HG03558 (cell line): ENCODE measurements around the gene SEMA5A.

Source experiments
- ATAC-seq: cut with Tn5 transposase; IDR thresholded peaks from one replicate; pipeline ENCODE4 v1.9.1; 2021; ENCODE audit warnings: moderate number of reproducible peaks; ENCODE audit not compliant: unreplicated experiment; ENCODE audit errors: extremely low read depth

SEMA5A gene

DNA sequence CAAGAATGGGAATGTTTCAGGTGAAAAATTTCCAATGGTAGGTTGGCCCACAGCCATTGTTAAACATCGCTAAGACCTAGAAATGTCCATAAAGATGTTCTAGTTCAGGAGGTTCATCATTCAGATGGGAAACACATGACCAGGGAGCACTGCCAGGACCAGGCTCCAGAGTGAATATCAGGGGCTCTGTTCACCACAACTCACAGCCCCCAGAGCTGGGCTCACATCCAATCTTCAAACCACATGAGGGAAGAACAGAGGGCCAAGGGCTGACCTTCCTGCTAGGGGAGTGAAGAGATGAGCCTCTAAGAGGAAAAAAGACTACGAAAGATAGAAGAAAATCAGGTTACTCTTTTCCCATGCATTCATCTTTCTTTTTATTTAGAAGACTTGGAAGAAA lies 205.8 kb downstream of the SEMA5A start:
- no peak for ATAC-seq

DNA sequence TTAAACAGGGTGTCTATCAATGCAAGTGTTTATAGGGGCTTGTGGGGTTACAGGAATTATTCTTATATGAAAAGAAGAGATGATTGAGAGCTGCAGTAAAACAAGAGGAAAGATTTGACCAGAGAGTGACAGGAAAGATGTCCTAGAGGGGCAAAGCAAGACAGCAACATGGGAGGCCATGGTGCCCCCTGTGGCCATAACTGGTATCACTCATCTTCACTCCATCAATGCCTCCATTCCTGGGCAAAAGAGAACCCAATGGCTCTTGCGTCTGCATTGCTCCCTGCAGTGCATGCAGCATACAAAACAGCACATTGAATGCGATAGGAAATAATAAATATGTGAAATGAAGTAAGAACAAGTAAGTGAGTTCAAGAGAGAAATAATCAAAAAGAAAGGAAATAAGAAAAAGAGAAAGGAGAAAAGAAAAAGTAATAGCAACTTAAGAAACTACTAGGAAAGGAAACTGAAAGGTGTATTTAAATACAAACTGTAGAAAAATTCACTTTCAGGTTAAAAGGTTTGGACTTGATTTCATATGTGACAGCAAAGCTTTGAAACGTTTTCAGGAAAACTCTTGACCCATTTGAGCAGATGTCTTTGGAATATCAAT lies 206.6 kb downstream of the SEMA5A start:
- no peak for ATAC-seq

DNA sequence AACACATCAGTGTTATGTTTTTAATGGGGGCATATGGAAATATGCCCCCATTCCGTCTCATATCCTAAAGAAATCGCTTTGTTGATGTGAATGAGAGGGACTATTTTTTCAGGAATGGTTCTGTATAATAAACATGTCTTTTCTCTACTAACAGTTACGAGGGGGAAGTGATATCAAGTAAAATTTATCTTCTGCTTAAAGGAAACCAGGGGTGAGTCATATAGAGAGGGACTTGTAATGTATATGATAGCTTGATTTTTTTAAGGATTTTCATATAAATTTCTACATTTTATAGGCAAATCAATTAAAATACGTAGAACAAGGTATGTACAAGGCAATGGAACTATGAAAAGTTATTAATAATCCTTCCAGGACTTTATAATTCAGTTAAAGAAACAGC lies 207.1 kb downstream of the SEMA5A start:
- ATAC-seq: no peak

DNA sequence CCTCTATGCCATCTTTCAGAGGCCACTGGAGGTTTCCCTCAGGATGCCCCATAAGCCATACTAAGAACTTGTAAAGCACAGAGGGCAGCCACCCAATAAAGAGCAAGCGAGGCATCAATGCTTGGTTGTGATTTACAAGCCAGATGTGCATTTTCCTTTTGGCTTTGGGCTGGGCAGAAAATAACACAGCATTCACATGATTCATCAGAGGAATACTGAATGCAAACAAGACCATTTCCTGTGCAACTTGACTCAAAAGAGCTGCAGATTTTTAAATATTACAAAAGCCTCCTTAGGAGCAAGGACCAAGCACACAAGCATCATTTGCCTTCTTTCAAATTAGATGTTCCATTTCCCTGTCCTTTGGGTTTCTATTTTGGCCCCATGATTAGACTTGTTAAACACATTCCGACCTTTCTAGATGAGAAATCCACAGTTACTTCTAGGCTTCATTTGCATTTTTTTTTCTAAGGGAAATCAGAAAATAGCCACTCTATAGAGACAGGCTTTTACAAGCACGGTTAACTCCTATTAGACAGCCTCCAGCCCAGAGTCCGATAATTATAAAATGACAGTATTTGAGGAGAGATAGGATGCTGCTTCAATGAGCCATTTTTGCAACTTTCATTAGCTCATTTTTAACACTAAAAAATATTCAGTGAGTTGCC lies 207.8 kb downstream of the SEMA5A start:
- no peak for ATAC-seq

DNA sequence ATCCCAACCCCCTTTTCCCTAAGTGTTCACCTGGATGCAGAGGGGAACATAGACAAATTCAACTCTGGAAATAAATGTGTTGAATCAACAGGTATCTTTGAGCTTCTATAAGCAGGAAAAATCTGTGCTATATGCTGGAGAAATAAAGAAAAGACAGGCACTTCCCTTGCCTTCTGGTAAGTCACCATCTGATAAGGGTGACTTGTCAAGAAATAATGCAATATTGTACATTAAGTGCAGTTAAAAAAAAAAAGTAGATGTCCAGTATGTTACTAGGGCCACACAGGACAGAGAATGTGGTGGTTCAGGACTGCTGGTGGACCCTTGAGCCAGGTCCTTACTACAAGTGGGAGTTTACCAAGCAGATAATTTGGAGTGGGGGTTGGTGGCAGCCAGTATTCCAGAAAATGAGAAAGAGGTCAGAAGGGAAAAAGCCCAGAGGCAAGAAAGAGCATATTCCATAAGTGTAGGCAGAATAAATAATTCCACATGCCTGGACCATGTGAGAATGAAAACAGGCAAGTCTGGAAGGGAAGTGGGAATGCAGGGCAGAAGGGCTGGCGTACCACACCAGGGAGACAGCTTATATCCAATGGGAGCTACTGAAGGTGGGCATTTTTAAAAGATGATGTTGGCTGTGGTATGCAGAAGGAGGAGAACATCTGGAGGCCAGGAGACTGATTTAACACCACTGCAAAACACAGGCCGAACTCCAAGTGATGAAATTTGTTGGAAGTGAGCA lies 209.9 kb downstream of the SEMA5A start:
- ATAC-seq: no peak

DNA sequence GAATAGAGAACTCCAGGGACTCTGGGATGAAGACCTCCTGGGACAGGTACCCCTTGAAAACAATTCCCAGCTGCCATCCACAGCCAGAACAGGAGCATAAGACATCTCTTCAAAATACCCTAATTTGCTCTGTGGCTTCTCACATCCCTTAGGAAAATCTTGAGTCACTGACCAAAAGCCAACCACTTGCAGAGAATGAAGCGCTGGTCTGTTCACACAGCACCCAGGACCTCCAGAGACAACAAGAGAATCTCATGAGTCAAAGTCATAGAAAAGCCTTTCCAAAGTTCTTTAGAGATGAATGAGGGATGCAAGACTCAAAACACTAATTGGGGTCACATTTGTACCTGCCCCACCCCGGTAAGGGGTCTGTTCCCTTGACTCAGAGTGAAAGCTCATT lies 210.6 kb downstream of the SEMA5A start:
- ATAC-seq: no peak

DNA sequence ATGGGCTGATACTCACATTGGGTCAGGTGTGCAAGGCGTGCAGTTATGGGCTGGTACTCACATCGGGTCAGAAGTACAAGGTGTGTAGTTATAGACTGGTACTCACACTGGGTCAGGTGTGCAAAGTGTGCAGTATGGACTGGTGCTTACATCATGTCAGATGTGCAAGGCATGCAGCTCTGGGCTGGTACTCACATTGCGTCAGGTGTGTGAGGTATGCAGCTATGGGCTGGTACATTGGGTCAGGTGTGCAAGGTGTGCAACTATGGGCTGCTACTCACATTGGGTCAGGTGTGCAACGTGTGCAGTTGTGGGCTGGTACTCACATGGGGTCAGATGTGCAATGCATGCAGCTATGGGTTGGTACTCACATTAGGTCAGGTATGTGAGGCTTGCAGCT lies 213.8 kb downstream of the SEMA5A start:
- ATAC-seq: no peak

DNA sequence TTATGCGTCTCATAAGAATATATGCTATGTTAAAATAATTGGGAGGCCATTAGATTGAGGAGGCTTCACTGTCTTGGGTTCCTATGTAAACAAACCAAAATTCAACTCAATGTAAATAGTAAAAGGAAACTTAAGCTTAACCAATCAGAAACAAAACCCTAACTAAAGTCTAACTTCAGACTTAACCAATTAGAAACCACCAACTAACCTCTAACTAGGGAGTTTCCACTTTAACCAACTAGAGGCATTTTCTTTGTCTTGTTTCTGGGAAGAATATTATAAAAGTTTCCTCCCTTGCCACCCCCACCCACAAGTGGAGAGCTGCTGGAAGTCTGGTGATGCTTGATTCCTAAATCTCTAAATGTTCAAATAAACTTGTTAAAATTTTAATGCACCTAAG lies 214.5 kb downstream of the SEMA5A start:
- no peak for ATAC-seq

DNA sequence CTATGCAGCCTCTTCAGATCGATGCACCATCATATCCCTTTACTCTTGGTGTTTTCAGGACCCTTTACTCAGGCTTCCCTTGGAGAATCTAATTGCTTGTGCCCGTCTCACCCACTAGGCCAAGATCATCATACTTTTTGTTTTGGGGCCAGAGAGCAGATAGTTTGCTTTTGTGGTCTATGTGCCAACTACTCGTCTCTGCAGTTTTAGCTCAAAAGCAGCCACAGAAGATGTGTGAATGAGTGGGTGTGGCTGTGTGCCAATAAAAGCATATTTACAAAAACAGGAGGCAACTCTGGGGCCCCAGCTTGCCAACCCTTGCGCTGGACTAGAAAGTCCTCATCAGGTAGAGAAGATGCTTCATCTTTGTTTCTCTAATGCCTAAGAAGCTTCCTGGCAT lies 216.8 kb downstream of the SEMA5A start:
- no peak for ATAC-seq

DNA sequence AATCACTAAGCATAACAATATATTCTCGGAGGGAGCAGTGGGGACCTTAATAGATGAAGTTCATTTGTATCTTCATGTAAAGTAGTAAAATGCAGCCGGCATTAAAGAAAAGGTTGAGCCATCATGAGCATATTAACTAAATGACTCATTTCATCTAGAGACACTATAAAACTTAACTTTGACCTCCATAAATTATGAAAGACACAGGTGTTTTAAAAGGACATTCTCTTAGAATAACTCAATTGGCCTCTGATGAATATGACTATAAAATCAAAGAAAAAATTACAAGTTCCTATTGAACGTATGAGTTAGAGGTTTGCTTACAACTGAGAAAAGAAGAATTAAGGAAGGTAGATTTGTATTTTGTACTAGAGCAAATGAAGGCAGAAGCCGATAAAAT lies 220.3 kb downstream of the SEMA5A start:
- ATAC-seq: no peak

DNA sequence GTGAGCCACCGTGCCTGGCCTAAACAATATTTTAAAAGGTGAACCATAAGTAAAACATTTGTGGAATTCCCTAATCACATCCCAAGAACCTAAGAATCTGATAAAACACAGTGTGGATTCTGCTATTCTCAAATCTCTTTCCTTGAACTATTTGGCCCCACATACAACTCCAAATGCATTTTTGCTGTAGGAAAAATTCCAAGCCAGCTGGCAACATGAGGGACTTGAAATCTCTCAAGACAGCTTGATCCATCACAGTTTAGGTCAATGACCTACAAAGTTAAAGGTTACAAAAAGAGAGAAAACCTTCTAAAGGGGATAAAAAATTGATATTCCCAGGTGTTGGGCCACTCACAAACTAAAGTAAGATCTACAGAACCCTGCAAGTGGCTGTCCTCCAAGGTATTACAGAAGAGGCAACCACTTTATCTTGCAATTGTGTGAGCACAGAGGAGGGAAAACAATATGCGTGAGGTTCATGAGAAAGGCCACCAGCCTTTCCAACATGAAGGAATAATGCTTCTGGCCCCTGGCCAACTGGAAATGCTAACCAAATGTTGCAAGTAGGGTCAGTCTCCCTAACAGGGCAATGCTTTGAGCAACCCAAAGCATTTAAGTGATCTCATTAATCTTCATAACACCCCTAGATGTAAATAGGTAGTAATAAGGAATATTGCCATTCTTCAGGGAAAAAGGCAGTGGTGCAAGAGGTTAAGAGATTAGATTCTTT lies 221.4 kb downstream of the SEMA5A start:
- ATAC-seq: no peak

DNA sequence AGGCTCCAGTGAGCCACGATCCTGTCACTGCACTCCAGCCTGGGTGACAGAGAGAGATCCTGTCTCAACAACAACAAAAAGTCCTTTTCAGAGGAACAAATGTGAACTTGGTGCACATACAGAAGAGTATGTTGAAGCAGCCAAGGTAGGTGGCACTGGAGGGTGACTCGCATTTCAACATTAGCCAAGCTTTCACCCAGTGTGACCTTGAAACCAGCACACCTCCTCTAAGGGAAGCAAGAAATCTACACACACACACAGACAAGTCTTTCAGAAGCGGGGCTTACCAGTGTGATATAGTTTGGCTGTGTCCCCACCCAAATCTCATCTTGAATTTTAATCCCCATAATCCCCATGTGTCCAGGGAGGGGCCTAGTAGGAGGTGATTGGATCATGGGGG lies 225.2 kb downstream of the SEMA5A start:
- no peak for ATAC-seq

DNA sequence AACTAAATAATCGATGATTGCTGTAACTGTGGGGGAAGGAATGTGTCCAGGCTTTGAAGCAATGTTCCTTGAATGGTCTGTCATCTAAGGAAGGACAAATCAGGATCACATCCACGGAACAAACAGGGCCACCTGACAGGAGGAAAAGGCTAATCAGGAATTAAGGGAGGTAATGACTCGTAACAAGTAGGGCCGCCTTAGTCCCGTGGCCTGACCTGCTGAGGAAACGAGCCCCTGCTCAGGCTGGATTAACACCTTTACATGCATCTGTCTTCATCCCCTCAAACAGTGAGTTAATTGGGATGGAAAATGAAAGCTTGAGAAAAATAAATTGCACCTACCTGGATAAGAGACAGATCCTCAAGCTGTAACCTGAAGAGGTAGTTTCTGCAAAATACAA lies 227.8 kb downstream of the SEMA5A start:
- ATAC-seq: no peak

DNA sequence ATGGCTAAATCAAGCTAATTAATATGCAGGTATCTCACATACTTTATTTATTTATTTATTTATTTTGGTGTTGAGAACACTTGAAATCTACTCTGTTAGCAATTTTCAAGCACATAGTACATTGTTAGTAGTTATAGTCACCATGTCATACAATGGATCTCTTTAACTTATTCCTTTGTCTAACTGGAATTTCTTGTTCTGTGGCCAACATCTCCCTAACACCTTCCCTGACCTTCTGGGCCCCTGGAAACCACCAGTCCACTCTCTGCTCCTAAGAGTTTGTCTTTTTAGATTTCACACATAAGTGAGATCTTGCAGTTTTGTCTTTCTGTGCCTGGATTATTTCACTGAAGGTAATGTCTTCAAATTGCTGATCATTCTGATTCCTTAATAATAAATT lies 229.1 kb downstream of the SEMA5A start:
- no peak for ATAC-seq

DNA sequence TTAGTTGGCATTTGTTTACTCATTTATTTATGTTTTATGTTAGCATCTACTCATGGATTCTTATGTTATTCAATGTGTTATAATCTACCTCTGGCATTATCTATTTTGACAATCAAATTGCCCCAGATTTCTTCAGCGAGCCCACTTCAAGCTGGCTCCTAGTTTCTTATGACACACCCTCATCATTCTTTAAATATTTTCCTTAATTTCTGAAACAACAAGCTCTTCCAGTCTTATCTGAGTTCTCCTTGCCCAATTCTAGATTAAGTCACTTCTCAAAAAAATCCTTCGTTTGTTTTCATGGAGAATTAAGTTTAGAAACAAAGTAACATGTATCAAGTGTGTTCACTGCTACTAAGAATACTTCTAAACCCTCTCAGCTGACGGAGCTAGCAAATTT lies 229.8 kb downstream of the SEMA5A start:
- no peak for ATAC-seq

DNA sequence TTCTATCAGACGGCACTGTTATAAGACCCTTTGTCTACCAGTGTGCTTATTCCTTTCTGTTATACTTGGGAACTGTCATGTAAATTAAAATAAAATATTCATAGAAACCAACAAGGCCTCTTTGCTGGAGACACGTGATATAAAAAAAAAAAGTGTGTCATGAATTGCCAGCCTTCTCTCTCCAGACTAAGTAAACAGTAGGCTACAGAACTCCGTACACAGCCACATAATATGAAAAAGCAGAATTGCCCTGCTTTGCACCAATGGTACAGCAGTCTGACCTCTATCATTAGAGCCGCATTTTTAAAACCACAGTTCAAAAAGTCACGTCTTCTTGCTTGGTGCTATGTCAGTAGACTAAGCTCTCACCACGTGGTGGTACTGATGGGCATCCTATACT lies 231.3 kb downstream of the SEMA5A start:
- ATAC-seq: no peak

DNA sequence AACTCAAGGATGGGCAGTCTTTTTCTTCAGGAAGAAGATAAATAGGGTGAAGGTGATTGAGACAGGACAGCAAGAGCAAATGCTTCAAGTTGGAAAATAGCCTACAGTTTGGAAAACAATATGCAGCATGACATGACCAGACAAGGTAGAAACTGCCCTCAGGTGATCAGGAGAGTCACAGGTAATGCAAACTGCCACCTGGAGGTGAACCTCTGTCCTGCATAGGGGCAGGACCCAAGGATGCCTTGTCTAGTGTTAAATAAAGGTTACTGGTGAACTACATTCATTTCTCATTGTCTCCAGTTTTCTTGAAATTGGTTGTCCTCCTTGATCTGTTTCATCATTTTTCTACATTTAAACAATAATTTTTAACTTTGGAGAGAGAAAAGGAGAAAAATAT lies 232.1 kb downstream of the SEMA5A start:
- ATAC-seq: no peak

DNA sequence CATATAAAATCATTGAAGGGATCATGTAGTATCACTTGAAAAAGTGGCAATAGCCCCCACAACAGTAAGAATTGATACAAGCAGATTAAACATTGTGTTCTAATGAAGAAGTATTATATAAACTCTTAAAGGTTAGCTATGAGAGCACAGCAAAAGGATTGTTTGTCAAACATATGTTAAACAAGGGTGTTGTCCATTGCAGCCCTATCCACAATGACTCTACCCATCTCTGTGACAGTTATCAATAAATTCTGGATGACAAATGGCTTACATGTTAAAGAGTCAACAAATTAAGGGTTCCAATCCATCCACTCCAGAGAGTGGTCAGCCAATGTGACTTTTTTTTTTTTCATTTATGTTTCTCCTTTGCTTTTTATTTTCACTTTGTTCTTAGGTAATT lies 238.7 kb downstream of the SEMA5A start:
- no peak for ATAC-seq

DNA sequence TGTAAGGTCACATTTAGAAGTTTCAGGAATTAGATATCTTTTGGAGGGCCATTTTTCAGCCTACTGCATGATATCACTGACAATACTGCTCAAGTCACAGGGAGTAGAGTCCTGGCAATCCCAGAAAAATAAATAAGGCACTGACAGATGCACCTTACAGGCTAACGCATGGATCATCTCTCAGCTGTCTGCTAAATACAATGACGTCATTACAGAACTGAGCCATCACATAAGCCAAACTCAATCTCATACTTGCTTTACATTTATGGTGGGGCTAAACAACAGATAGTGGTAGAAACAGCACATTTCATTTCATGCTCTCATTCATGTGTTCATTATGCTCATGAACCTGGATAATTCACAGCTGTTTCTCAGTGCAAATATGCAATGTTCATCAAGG lies 243.7 kb downstream of the SEMA5A start:
- ATAC-seq: no peak

DNA sequence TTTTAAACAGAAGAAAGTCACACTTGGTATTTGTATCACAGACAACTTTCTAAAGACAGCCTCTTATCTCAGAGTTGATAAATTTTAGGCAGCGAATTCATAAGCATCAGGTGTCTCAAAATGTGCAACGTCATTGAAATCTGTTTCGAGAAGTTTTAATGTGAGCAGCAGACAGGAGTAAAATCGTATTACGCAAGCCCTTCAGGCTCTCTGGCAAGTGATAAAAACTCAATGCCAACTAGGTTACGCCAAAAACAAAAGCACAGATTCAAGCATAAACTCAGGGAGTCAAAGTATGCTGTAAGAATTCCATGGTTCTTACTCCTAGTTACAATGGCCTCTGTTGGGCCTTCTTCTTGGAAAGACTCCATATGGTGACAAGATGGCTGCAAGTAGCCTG lies 244.7 kb downstream of the SEMA5A start:
- no peak for ATAC-seq

DNA sequence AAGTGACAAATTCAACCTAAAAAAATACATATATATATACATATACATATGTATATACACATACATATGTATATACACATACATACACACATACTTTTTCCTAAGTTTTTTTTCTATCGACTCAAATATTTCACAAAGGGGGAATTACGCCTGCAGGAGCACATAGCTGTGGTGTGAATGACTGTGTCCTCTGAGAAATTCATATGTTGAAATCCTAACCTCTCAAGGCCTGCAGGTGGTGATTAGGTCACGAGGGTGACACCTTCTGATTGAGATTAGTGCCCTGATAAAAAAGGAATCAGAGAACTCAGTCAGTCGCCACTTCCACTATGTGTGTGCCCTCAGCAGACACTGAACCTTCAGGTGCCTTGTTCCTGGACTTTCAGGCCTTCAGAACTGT lies 248.7 kb downstream of the SEMA5A start:
- no peak for ATAC-seq
